Cardiac muscle cell (in vitro differentiated cells and primary cell): Measurements from ENCODE around the gene SFXN5. TPM values are rescaled to one million over a fixed set of nuclear protein-coding genes. Genes with fewer than 3 reads are reported as not detected.

Experiments used
- DNase-seq, 2 donors: peaks; one replicate each; pipeline versions ENCODE4 v3.0.0 to v3.0.0-alpha.2; 2010 to 2017; ENCODE audit warnings: low read depth in 1 of 2, low spot score in 1 of 2
- H3K27ac ChIP-seq: fragments of 200-600 bp; sonication (generic); 2 replicates; pipeline ENCODE4 v1.5.1; 2016
- H3K27me3 ChIP-seq: fragments of 200-600 bp; sonication (generic); 2 replicates; pipeline ENCODE4 v1.6.0; 2016; ENCODE audit warnings: control low read depth
- H3K36me3 ChIP-seq: fragments of 200-600 bp; sonication (generic); 2 replicates; pipeline ENCODE4 v1.5.1; 2016; ENCODE audit warnings: control low read depth
- H3K4me1 ChIP-seq: fragments of 200-600 bp; sonication (generic); 2 replicates; pipeline ENCODE4 v1.8.1; 2017; ENCODE audit warnings: low read depth, mild to moderate bottlenecking, mixed run types
- H3K4me3 ChIP-seq: fragments of 200-600 bp; sonication (generic); 2 replicates; pipeline ENCODE4 v1.5.1; 2016; ENCODE audit warnings: mild to moderate bottlenecking
- H3K9me3 ChIP-seq: fragments of 200-600 bp; sonication (generic); 2 replicates; pipeline ENCODE4 v1.5.1; 2017; ENCODE audit warnings: low read depth, mild to moderate bottlenecking, control low read depth
- CTCF ChIP-seq: IDR thresholded peaks from 2 replicates; pipeline ENCODE4 v1.5.1; 2012; ENCODE audit warnings: low read depth, mild to moderate bottlenecking, low read length
- polyA plus RNA-seq: library from polyadenylated mRNA; unstranded; fragments of >200 nt; fragmentation: Nextera tagmentation; extraction: Ambion mirVana; gene quantifications from 2 replicates; pipeline ENCODE4 v1.2.1, GENCODE V29; 2016
- total RNA-seq: library from RNA; depleted of rRNA; stranded (reverse); fragments of >200 nt; gene quantifications from 2 replicates; pipeline ENCODE4 v1.2.3, GENCODE V29; 2016

The SFXN5 gene
- total and polyA plus RNA-seq, 2 experiments from 2014 or later, result 11.4 to 13.5 TPM

- H3K27ac ChIP-seq, result no peak overlapping the region
- no peaks in the 10 kb centered on the region for H3K9me3 ChIP-seq
- DNase-seq, result no peak
- H3K27me3 ChIP-seq, result peaks cover 95% of the 10 kb centered on the region
- no peaks in the 10 kb centered on the region for H3K36me3 ChIP-seq
- TF ChIP-seq CTCF, result no peak
- H3K4me3 ChIP-seq, result no peak overlapping the region
- H3K4me1 ChIP-seq, result no peaks in the 10 kb centered on the region
These were observed 112.0 kb downstream of the SFXN5 start for GRCh38 chr2:72959554-72959953.

GRCh38 chr2:72958542-72959385, 112.7 kb downstream of the SFXN5 start:
- DNase-seq, result no peak
- no peaks in the 10 kb centered on the region for H3K4me1 ChIP-seq
- no peak for TF ChIP-seq CTCF

GRCh38 chr2:72956936-72957335, 114.6 kb downstream of the SFXN5 start:
- no peak for DNase-seq
- no peak for TF ChIP-seq CTCF
- Histone ChIP-seq H3K36me3 (no peaks in the 10 kb centered on the region), H3K4me3 (no peak overlapping the region), H3K27ac (no peak overlapping the region), H3K27me3 (peaks cover 89% of the 10 kb centered on the region), H3K9me3 (no peaks in the 10 kb centered on the region), H3K4me1 (no peaks in the 10 kb centered on the region)

More at GRCh38 chr2:72958542-72959385, 112.7 kb downstream of the SFXN5 start:
- Histone ChIP-seq H3K36me3 (no peaks in the 10 kb centered on the region), H3K27ac (no peak overlapping the region), H3K4me3 (no peak overlapping the region), H3K9me3 (no peaks in the 10 kb centered on the region), H3K27me3 (peaks cover 95% of the 10 kb centered on the region)

GRCh38 chr2:72956050-72956395, 115.5 kb downstream of the SFXN5 start:
- Histone ChIP-seq H3K27me3 (peaks cover 84% of the 10 kb centered on the region), H3K4me1 (no peaks in the 10 kb centered on the region)
- TF ChIP-seq CTCF, result no peak

GRCh38 chr2:72955228-72956049, 116.1 kb downstream of the SFXN5 start:
- DNase-seq, result no peak
- H3K27me3 ChIP-seq, result peaks cover 83% of the 10 kb centered on the region
- H3K4me3 ChIP-seq, result no peak overlapping the region
- no peaks in the 10 kb centered on the region for H3K36me3 ChIP-seq
- TF ChIP-seq CTCF, result no peak
- no peaks in the 10 kb centered on the region for H3K4me1 ChIP-seq
- H3K27ac ChIP-seq, result no peak overlapping the region
- no peaks in the 10 kb centered on the region for H3K9me3 ChIP-seq

More at GRCh38 chr2:72956050-72956395, 115.5 kb downstream of the SFXN5 start:
- Histone ChIP-seq H3K27ac (no peak overlapping the region), H3K4me3 (no peak overlapping the region), H3K9me3 (no peaks in the 10 kb centered on the region), H3K36me3 (no peaks in the 10 kb centered on the region)
- DNase-seq, result no peak
